ENCODE results near the gene FAM117B. TPM values are rescaled to one million over a fixed set of nuclear protein-coding genes. Genes with fewer than 3 reads are reported as not detected.

The FAM117B gene
- total RNA-seq, 2 experiments from 2014 or later = 4.2 to 18.4 TPM

GRCh38 chr2:202765436-202765835 is 130.7 kb downstream of the FAM117B start:
- ChIA-PET POLR2A (interaction anchor here (0.6 to 1.0 kb wide), 6 partner anchors 8 to 145 kb away, joined by 3 to 5 read pairs (median 3); no protein-coding TSS in a partner anchor), CTCF (ENCODE audit: unreplicated experiment) (interaction anchor here (0.6 kb wide), 1 partner anchor 11 kb away, joined by 4 read pairs; no protein-coding TSS in a partner anchor)
- intact Hi-C loops (cut with micrococcal nuclease; ENCODE audit: unreplicated experiment) = no loop called here
- Histone ChIP-seq H3K9me2 (ENCODE audit: insufficient read depth, low read length) (no peaks in the 10 kb centered on the region), H2AFZ (ENCODE audit: low read length) (no peak overlapping the region), H3K4me1 (ENCODE audit: insufficient read depth, low read length, poor library complexity, severe bottlenecking) (no peaks in the 10 kb centered on the region), H3K36me3 (ENCODE audit: insufficient read depth, low read length) (no peaks in the 10 kb centered on the region; the same call in 1 of the 2 replicates), H3K79me2 (ENCODE audit: insufficient read depth, low read depth, low read length) (no peaks in the 10 kb centered on the region), H3K9me3 (ENCODE audit: low read length) (no peaks in the 10 kb centered on the region), H3K4me2 (ENCODE audit: low read length) (no peak overlapping the region), H3K27ac (ENCODE audit: low read depth, low read length, poor library complexity, severe bottlenecking) (no peak overlapping the region), H3K4me3 (ENCODE audit: low read depth, low read length, poor library complexity, severe bottlenecking) (no peak overlapping the region), H4K20me1 (ENCODE audit: insufficient read depth, low read length) (no peaks in the 10 kb centered on the region)
- TF ChIP-seq CTCF (conservative IDR thresholded peaks at IDR 0.05; ENCODE audit: low read length) (no peak), EZH2phosphoT487 (IDR thresholded peaks at IDR 0.05; ENCODE audit: borderline replicate concordance, low read depth, low read length) (no peak)
- DNase-seq (ENCODE audit: low spot score) = no peak
- no TSS peak for BruUV-seq (replicated peaks)

GRCh38 chr2:202768273-202768672 is 133.5 kb downstream of the FAM117B start:
- BruUV-seq (replicated peaks) = no TSS peak
- CTCF ChIA-PET (ENCODE audit: unreplicated experiment) = no interaction called here
- POLR2A ChIA-PET = interaction anchor here (0.6 to 0.9 kb wide), 5 partner anchors 13 to 1167 kb away, joined by 3 to 4 read pairs (median 3); no protein-coding TSS in a partner anchor

More at GRCh38 chr2:202768273-202768672, 133.5 kb downstream of the FAM117B start:
- Histone ChIP-seq H3K9me3 (ENCODE audit: low read length) (no peaks in the 10 kb centered on the region), H2AFZ (ENCODE audit: low read length) (no peak overlapping the region), H3K36me3 (ENCODE audit: insufficient read depth, low read length) (no peaks in the 10 kb centered on the region; the same call in 1 of the 2 replicates), H3K4me1 (ENCODE audit: insufficient read depth, low read length, poor library complexity, severe bottlenecking) (no peaks in the 10 kb centered on the region), H3K27ac (ENCODE audit: low read depth, low read length, poor library complexity, severe bottlenecking) (no peak overlapping the region), H3K4me2 (ENCODE audit: low read length) (no peak overlapping the region), H3K4me3 (ENCODE audit: low read depth, low read length, poor library complexity, severe bottlenecking) (no peak overlapping the region), H3K79me2 (ENCODE audit: insufficient read depth, low read depth, low read length) (no peaks in the 10 kb centered on the region), H4K20me1 (ENCODE audit: insufficient read depth, low read length) (no peaks in the 10 kb centered on the region), H3K9me2 (ENCODE audit: insufficient read depth, low read length) (no peaks in the 10 kb centered on the region)
- no peak for TF ChIP-seq EZH2phosphoT487 (IDR thresholded peaks at IDR 0.05; ENCODE audit: borderline replicate concordance, low read depth, low read length)
- no peak for TF ChIP-seq CTCF (conservative IDR thresholded peaks at IDR 0.05; ENCODE audit: low read length)
- intact Hi-C loops (cut with micrococcal nuclease; ENCODE audit: unreplicated experiment) = no loop called here
- no peak for DNase-seq (ENCODE audit: low spot score)

All from OCI-LY7 (cell line).